ENCODE results near the gene HES4.

The HES4 gene

GRCh38 chr1:951364-951763 lies 48.5 kb downstream of the HES4 start (continued):
- TF ChIP-seq ZNF837 (tag by site-specific recombination; IDR thresholded peaks at IDR 0.05) (no peak), ZNF266 (tag by site-specific recombination; IDR thresholded peaks at IDR 0.05; ENCODE audit: low read depth) (no peak), ZNF449 (tag by site-specific recombination; IDR thresholded peaks at IDR 0.05) (no peak), ZEB2 (tag by site-specific recombination; IDR thresholded peaks at IDR 0.05) (no peak), ZNF776 (tag by site-specific recombination; IDR thresholded peaks at IDR 0.05; ENCODE audit: borderline replicate concordance) (no peak), ZNF184 (tag by site-specific recombination; IDR thresholded peaks at IDR 0.05) (no peak), ZNF670 (tag by site-specific recombination; IDR thresholded peaks at IDR 0.05; ENCODE audit: low read depth) (no peak), ZSCAN30 (tag by site-specific recombination; IDR thresholded peaks at IDR 0.05) (no peak), HIC1 (tag by site-specific recombination; IDR thresholded peaks at IDR 0.05) (no peak), PRDM4 (tag by site-specific recombination; IDR thresholded peaks at IDR 0.05) (no peak), SP2 (tag by site-specific recombination; IDR thresholded peaks at IDR 0.05) (peak; percentile 28), ZNF433 (tag by site-specific recombination; IDR thresholded peaks at IDR 0.05; ENCODE audit: low read depth) (no peak), MZF1 (tag by site-specific recombination; IDR thresholded peaks at IDR 0.05; ENCODE audit: borderline replicate concordance) (no peak), ZBTB6 (tag by site-specific recombination; IDR thresholded peaks at IDR 0.05) (no peak), ZNF791 (tag by site-specific recombination; IDR thresholded peaks at IDR 0.05) (no peak), ZNF341 (tag by site-specific recombination; IDR thresholded peaks at IDR 0.05; ENCODE audit: low read depth) (peak; percentile 73), ZNF768 (tag by site-specific recombination; IDR thresholded peaks at IDR 0.05) (no peak), ZNF366 (tag by site-specific recombination; conservative IDR thresholded peaks at IDR 0.05) (0 out of 2 replicates have a peak, but pooled peaks have one; percentile 30), ZNF423 (tag by site-specific recombination; IDR thresholded peaks at IDR 0.05) (no peak), KLF9 (tag by site-specific recombination; IDR thresholded peaks at IDR 0.05; ENCODE audit: low read depth) (no peak), ZNF610 (tag by site-specific recombination; IDR thresholded peaks at IDR 0.05; ENCODE audit: borderline replicate concordance) (no peak), ZNF175 (tag by site-specific recombination; IDR thresholded peaks at IDR 0.05) (no peak), PBX3 (CRISPR knock-in tag; IDR thresholded peaks at IDR 0.05) (no peak), KLF8 (tag by site-specific recombination; IDR thresholded peaks at IDR 0.05) (no peak; the same call in 1 of the 2 replicates), KLF10 (tag by site-specific recombination; IDR thresholded peaks at IDR 0.05) (no peak)

All from HEK293 (cell line).